SU-DHL-6 (cell line): ENCODE data around the gene SCN4A.
"Not testable (repeated sequence)": the region's sequence is repeated elsewhere in the genome, so short reads cannot be mapped to it uniquely, and the experiment has no call there.

Source experiments
- H2AFZ ChIP-seq: fragments of 200-600 bp; sonication (generic); 2 replicates; pipeline ENCODE4 v1.6.1; 2014; ENCODE audit warnings: low read depth, mild to moderate bottlenecking, moderate library complexity, mixed read lengths, antibody characterized with exemption, low read length; ENCODE audit not compliant: severe bottlenecking
- H3F3A ChIP-seq: fragments of 200-600 bp; shearing (Covaris generic); 2 replicates; pipeline ENCODE4 v1.6.0; 2016; ENCODE audit warnings: antibody characterized with exemption, mild to moderate bottlenecking; ENCODE audit not compliant: insufficient read depth
- H3K27ac ChIP-seq: fragments of 200-600 bp; sonication (generic); 2 replicates; pipeline ENCODE4 v1.5.1; 2016; ENCODE audit warnings: low read depth, mild to moderate bottlenecking, low read length, moderate library complexity, mixed read lengths
- H3K27me3 ChIP-seq: fragments of 200-600 bp; sonication (generic), shearing (Covaris generic); 2 replicates; pipeline ENCODE4 v1.6.0; 2014; ENCODE audit warnings: mild to moderate bottlenecking, low read length
- H3K36me3 ChIP-seq: fragments of 200-600 bp; sonication (generic); 2 replicates; pipeline ENCODE4 v1.6.1; 2014; ENCODE audit warnings: mild to moderate bottlenecking, low read length, mixed read lengths
- H3K4me2 ChIP-seq: fragments of 300-600, 200-600 bp; shearing (Covaris generic), sonication (generic); 2 replicates; pipeline ENCODE4 v1.6.0; 2014; ENCODE audit warnings: low read length, low read depth, mild to moderate bottlenecking; ENCODE audit not compliant: poor library complexity, severe bottlenecking
- H3K4me3 ChIP-seq: fragments of 200-600 bp; sonication (generic); 2 replicates; pipeline ENCODE4 v1.5.1; 2014; ENCODE audit warnings: antibody characterized with exemption, low read length, mild to moderate bottlenecking, mixed read lengths; ENCODE audit not compliant: insufficient read depth, poor library complexity, severe bottlenecking
- H3K79me2 ChIP-seq: fragments of 200-600 bp; sonication (generic); 2 replicates; pipeline ENCODE4 v1.6.1; 2014; ENCODE audit warnings: mild to moderate bottlenecking, low read length, moderate library complexity; ENCODE audit not compliant: insufficient read depth
- H3K9ac ChIP-seq: fragments of 200-600 bp; sonication (generic); 2 replicates; pipeline ENCODE4 v1.7.0; 2014; ENCODE audit warnings: mild to moderate bottlenecking, low read length
- H3K9me2 ChIP-seq: fragments of 200-600 bp; sonication (generic); replicated peaks from 2 replicates; pipeline ENCODE4 v1.6.1; 2014; ENCODE audit warnings: low read length; ENCODE audit not compliant: insufficient read depth
- H3K9me3 ChIP-seq: fragments of 200-600 bp; sonication (generic); 2 replicates; pipeline ENCODE4 v1.6.1; 2014; ENCODE audit warnings: low read length, mixed read lengths; ENCODE audit not compliant: insufficient read depth
- H4K20me1 ChIP-seq: fragments of 200-600 bp; sonication (generic); 2 replicates; pipeline ENCODE4 v1.6.1; 2014; ENCODE audit warnings: low read depth, mild to moderate bottlenecking, antibody characterized with exemption, low read length, moderate library complexity, mixed read lengths
- CTCF ChIP-seq: fragments of 200-600 bp; sonication (generic); IDR thresholded peaks from one replicate; pipeline ENCODE4 v1.5.1; 2017; ENCODE audit warnings: antibody characterized with exemption, mild to moderate bottlenecking, low read length, moderate library complexity; ENCODE audit not compliant: insufficient read depth, poor library complexity, severe bottlenecking
- EZH2phosphoT487 ChIP-seq: fragments of 200-600 bp; sonication (generic), shearing (Covaris generic); conservative IDR thresholded peaks from 2 replicates; pipeline ENCODE4 v1.6.1; 2018; ENCODE audit warnings: mild to moderate bottlenecking, antibody characterized with exemption, low read length, moderate library complexity, mixed read lengths

SCN4A gene

GRCh38 chr17:63917646-63918045 lies 55.1 kb downstream of the SCN4A start:
- no peak overlapping the region for H3K9ac ChIP-seq
- no peaks in the 10 kb centered on the region for H3K9me3 ChIP-seq
- no peaks in the 10 kb centered on the region for H3K36me3 ChIP-seq
- no peak overlapping the region for H3K27ac ChIP-seq
- no peak overlapping the region for H3K4me3 ChIP-seq
- H4K20me1 ChIP-seq = no peaks in the 10 kb centered on the region
- H3K4me2 ChIP-seq = no peak overlapping the region
- H3K27me3 ChIP-seq = no peaks in the 10 kb centered on the region
- peaks cover 16% of the 10 kb centered on the region for H3F3A ChIP-seq
- H2AFZ ChIP-seq = no peak overlapping the region
- no peaks in the 10 kb centered on the region for H3K9me2 ChIP-seq
- TF ChIP-seq CTCF (no peak), EZH2phosphoT487 (no peak)
- no peaks in the 10 kb centered on the region for H3K79me2 ChIP-seq

- H3K4me2 ChIP-seq, H3K79me2 ChIP-seq, H3K27me3 ChIP-seq, H3K9me2 ChIP-seq, H3K9ac ChIP-seq, H3K4me3 ChIP-seq, H3K36me3 ChIP-seq, H3K9me3 ChIP-seq, H2AFZ ChIP-seq, H4K20me1 ChIP-seq, H3K27ac ChIP-seq: not testable (repeated sequence)
- H3F3A ChIP-seq = peaks cover 16% of the 10 kb centered on the region
These were observed 55.5 kb downstream of the SCN4A start for GRCh38 chr17:63917206-63917605.

- no peaks in the 10 kb centered on the region for H3K27me3 ChIP-seq
- no peaks in the 10 kb centered on the region for H3K9me2 ChIP-seq
- no peak for TF ChIP-seq CTCF
- TF ChIP-seq EZH2phosphoT487 = no peak
- H3K9ac ChIP-seq = no peak overlapping the region
- no peak overlapping the region for H2AFZ ChIP-seq
- no peak overlapping the region for H3K27ac ChIP-seq
- no peaks in the 10 kb centered on the region for H3K79me2 ChIP-seq
- H3K36me3 ChIP-seq = no peaks in the 10 kb centered on the region
- H3K9me3 ChIP-seq = no peaks in the 10 kb centered on the region
- no peak overlapping the region for H3K4me3 ChIP-seq
- peaks cover 16% of the 10 kb centered on the region for H3F3A ChIP-seq
- no peak overlapping the region for H3K4me2 ChIP-seq
- no peaks in the 10 kb centered on the region for H4K20me1 ChIP-seq
These were observed 56.0 kb downstream of the SCN4A start for GRCh38 chr17:63916566-63917185.

- H3K9me3 ChIP-seq, H3K27me3 ChIP-seq, H3K36me3 ChIP-seq, H2AFZ ChIP-seq, H3K9ac ChIP-seq, H4K20me1 ChIP-seq, H3K79me2 ChIP-seq, H3K9me2 ChIP-seq, H3K4me3 ChIP-seq, H3K27ac ChIP-seq: not testable (repeated sequence)
- H3K4me2 ChIP-seq = peak overlapping the region; percentile 22
- H3F3A ChIP-seq = peaks cover 15% of the 10 kb centered on the region
These were observed 57.0 kb downstream of the SCN4A start for GRCh38 chr17:63915753-63916152.
